Gastrocnemius medialis (tissue), 4 donors: ENCODE measurements around the gene CHDH.

Experiments used
- POLR2A ChIP-seq, 2 donors: fragments of 450-650 bp; IDR thresholded peaks; one replicate each; pipeline ENCODE4 v1.6.1; 2017; ENCODE audit warnings: antibody characterized with exemption in 2 of 2, mild to moderate bottlenecking in 2 of 2, moderate library complexity in 2 of 2
- TF ChIP-seq, protein P1 (sequence below), 5 experiments: fragments of 450-650 bp in 3 of 5; fragments of 200-600 bp in 2 of 5; sonication (generic) in 2 of 5; IDR thresholded peaks in 4 of 5; conservative IDR thresholded peaks in 1 of 5; 1 replicate in 4 of 5; 2 replicates in 1 of 5; pipeline ENCODE4 v1.5.1; 2016 to 2019; ENCODE audit warnings: antibody characterized with exemption in 5 of 5, mild to moderate bottlenecking in 3 of 5, moderate library complexity in 3 of 5

DNA sequence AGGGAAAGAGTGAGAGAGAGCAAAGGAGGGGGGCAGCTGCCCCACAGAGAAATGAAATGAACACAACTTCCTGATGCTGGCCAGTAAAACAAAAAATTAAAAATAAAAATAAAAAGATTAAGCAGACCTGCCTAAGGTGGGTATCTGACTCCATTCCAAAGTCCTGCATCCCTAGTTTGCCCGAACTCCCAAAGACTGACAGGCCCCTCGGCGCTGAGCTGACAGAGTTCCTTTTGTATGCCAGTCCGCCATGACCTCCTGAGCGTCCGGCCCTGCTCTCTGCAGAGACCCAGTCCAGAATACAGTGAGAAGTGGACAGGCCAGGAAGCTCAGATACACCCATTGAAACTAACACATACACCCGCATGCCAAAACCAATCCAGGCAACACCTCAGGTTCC is 54.9 kb downstream of the CHDH start:
- no peak for TF ChIP-seq POLR2A (IDR thresholded peaks at IDR 0.05)
- TF ChIP-seq, protein P1, sequence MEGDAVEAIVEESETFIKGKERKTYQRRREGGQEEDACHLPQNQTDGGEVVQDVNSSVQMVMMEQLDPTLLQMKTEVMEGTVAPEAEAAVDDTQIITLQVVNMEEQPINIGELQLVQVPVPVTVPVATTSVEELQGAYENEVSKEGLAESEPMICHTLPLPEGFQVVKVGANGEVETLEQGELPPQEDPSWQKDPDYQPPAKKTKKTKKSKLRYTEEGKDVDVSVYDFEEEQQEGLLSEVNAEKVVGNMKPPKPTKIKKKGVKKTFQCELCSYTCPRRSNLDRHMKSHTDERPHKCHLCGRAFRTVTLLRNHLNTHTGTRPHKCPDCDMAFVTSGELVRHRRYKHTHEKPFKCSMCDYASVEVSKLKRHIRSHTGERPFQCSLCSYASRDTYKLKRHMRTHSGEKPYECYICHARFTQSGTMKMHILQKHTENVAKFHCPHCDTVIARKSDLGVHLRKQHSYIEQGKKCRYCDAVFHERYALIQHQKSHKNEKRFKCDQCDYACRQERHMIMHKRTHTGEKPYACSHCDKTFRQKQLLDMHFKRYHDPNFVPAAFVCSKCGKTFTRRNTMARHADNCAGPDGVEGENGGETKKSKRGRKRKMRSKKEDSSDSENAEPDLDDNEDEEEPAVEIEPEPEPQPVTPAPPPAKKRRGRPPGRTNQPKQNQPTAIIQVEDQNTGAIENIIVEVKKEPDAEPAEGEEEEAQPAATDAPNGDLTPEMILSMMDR (IDR thresholded peaks at IDR 0.05 in 4 of 5, conservative IDR thresholded peaks at IDR 0.05 in 1 of 5), result no peak
